SK-N-MC (cell line): Measurements from ENCODE around the gene CCL16.

Source experiments
- EZH2 ChIP-seq: fragments of 200-600 bp; sonication (generic); IDR thresholded peaks from one replicate; pipeline ENCODE4 v1.6.1; 2017; ENCODE audit warnings: antibody characterized with exemption
- FOXP2 ChIP-seq: optimal IDR thresholded peaks from 2 replicates; pipeline ENCODE3; 2011; ENCODE audit warnings: mild to moderate bottlenecking, moderate library complexity; ENCODE audit not compliant: insufficient read depth; ENCODE audit errors: extremely low read length, control extremely low read depth
- POLR2AphosphoS5 ChIP-seq: IDR thresholded peaks from 2 replicates; pipeline ENCODE4 v1.6.1; 2012; ENCODE audit warnings: mild to moderate bottlenecking, low read depth, low read length, borderline replicate concordance

- no peak for TF ChIP-seq POLR2AphosphoS5
- no peak for TF ChIP-seq EZH2
- no peak for TF ChIP-seq FOXP2
These were observed 45.2 kb downstream of the CCL16 start for GRCh38 chr17:35936063-35936462.
